B cell (primary cell): Measurements from ENCODE around the gene STX8. TPM values are rescaled to one million over a fixed set of nuclear protein-coding genes. Genes with fewer than 3 reads are reported as not detected.
A peak's percentile ranks its signal among the peaks of the same experiment; 100 is the strongest.

ENCODE experiments used
- ATAC-seq: fragments of 200-7000 bp; cut with Tn5 transposase; one replicate; pipeline ENCODE4 v1.10.0; 2021; ENCODE audit warnings: low read depth, mild to moderate bottlenecking, moderate number of reproducible peaks, moderate library complexity
- CTCF ChIA-PET: fragments of 350-600 bp; sonication (Branson Sonifier 250); formaldehyde crosslinking; loops from one replicate; lab custom pipeline; 2021; ENCODE audit warnings: antibody characterized with exemption, inconsistent platforms; lab: Charles Lee
- POLR2A ChIA-PET: fragments of 350-600 bp; sonication (Branson Sonifier 250); formaldehyde crosslinking; loops from one replicate; lab custom pipeline; 2021; ENCODE audit warnings: antibody characterized with exemption; lab: Charles Lee
- DNase-seq: peaks from one replicate; pipeline ENCODE4 v3.0.0; 2013
- H2AFZ ChIP-seq: 2 replicates; pipeline ENCODE4 v1.6.1; 2012; ENCODE audit warnings: mild to moderate bottlenecking, low read depth, low read length; ENCODE audit not compliant: insufficient read depth, poor library complexity, severe bottlenecking
- H3K27ac ChIP-seq, 2 donors: 1 replicate in 1 of 2; 2 replicates in 1 of 2; pipeline ENCODE4 v1.5.1; 2012 to 2013; ENCODE audit warnings: low read length in 2 of 2, mild to moderate bottlenecking in 2 of 2, moderate library complexity in 1 of 2
- H3K27me3 ChIP-seq, 4 experiments: fragments of 200-600 bp in 1 of 4; sonication (generic) in 1 of 4; replicated peaks in 1 of 4; 1 replicate in 2 of 4; 2 replicates in 2 of 4; pipeline versions ENCODE4 v1.6.1 to v1.7.0; 2013 to 2016; ENCODE audit warnings: low read length in 3 of 4, mild to moderate bottlenecking in 2 of 4, mixed read lengths in 1 of 4, moderate library complexity in 1 of 4; ENCODE audit not compliant: insufficient read depth in 4 of 4, control insufficient read depth in 3 of 4; ENCODE audit errors: control extremely low read depth in 1 of 4
- H3K36me3 ChIP-seq, 2 experiments: replicated peaks in 1 of 2; 1 replicate in 1 of 2; 2 replicates in 1 of 2; pipeline versions ENCODE4 v1.6.1 to v1.7.1; 2013; ENCODE audit warnings: low read length in 1 of 2; ENCODE audit not compliant: insufficient read depth in 2 of 2, control insufficient read depth in 1 of 2; ENCODE audit errors: control extremely low read depth in 1 of 2, extremely low read depth in 1 of 2
- H3K4me1 ChIP-seq, 2 donors: fragments of 200-600 bp in 1 of 2; sonication (generic) in 1 of 2; 1 replicate in 1 of 2; 2 replicates in 1 of 2; pipeline versions ENCODE4 v1.5.1 to v1.6.1; 2013 to 2017; ENCODE audit warnings: low read length in 2 of 2; ENCODE audit not compliant: control insufficient read depth in 2 of 2, insufficient read depth in 2 of 2
- H3K4me2 ChIP-seq: replicated peaks from 2 replicates; pipeline ENCODE3; 2012; ENCODE audit warnings: mild to moderate bottlenecking, low read depth, low read length; ENCODE audit not compliant: poor library complexity, severe bottlenecking
- H3K4me3 ChIP-seq, 5 experiments: fragments of 200-600 bp in 1 of 5; sonication (generic) in 1 of 5; 1 replicate in 3 of 5; 2 replicates in 2 of 5; pipeline versions ENCODE4 v1.5.1 to v1.7.0; 2011 to 2016; ENCODE audit warnings: low read length in 4 of 5, mild to moderate bottlenecking in 4 of 5, low read depth in 2 of 5, control low read depth in 1 of 5, moderate library complexity in 1 of 5; ENCODE audit not compliant: insufficient read depth in 1 of 5; ENCODE audit errors: control extremely low read depth in 1 of 5, extremely low read depth in 1 of 5
- H3K79me2 ChIP-seq: fragments of 200-600 bp; sonication (generic); one replicate; pipeline ENCODE4 v1.6.0; 2016; ENCODE audit warnings: low read length; ENCODE audit not compliant: control insufficient read depth, insufficient read depth
- H3K9ac ChIP-seq: fragments of 200-600 bp; sonication (generic); 2 replicates; pipeline ENCODE4 v1.6.1; 2017; ENCODE audit warnings: mild to moderate bottlenecking, low read length, moderate library complexity
- H3K9me3 ChIP-seq, 3 donors: one replicate each; pipeline versions ENCODE4 v1.6.1 to v1.7.1; 2013; ENCODE audit warnings: low read length in 2 of 3; ENCODE audit not compliant: control insufficient read depth in 2 of 3, insufficient read depth in 1 of 3; ENCODE audit errors: control extremely low read depth in 1 of 3
- H4K20me1 ChIP-seq: 2 replicates; pipeline ENCODE4 v1.6.0; 2012; ENCODE audit warnings: mild to moderate bottlenecking, low read length; ENCODE audit not compliant: insufficient read depth, control insufficient read depth, poor library complexity, severe bottlenecking
- H3K27ac Mint-ChIP-seq: one replicate; pipeline ENCODE4 v1.8.0; 2021; ENCODE audit warnings: mixed read lengths
- H3K27me3 Mint-ChIP-seq: one replicate; pipeline ENCODE4 v1.8.0; 2021; ENCODE audit warnings: mixed read lengths
- H3K4me1 Mint-ChIP-seq: one replicate; pipeline ENCODE4 v1.8.0; 2021; ENCODE audit warnings: mixed read lengths
- H3K4me3 Mint-ChIP-seq: one replicate; pipeline ENCODE4 v1.8.0; 2021; ENCODE audit warnings: mixed read lengths
- H3K9me3 Mint-ChIP-seq: one replicate; pipeline ENCODE4 v1.8.0; 2022; ENCODE audit warnings: mixed read lengths; ENCODE audit not compliant: insufficient read depth
- EZH2 ChIP-seq: IDR thresholded peaks from 2 replicates; pipeline ENCODE4 v1.6.1; 2012; ENCODE audit warnings: borderline replicate concordance, low read depth, mild to moderate bottlenecking, moderate library complexity, low read length; ENCODE audit not compliant: insufficient read depth, poor library complexity, severe bottlenecking
- WGBS: methylation state at CpG from one replicate; pipeline ENCODE4 v1.1.5; 2013; ENCODE audit warnings: missing lambda C conversion rate; ENCODE audit not compliant: insufficient coverage; 5-methylcytosine and 5-hydroxymethylcytosine counted together
- intact Hi-C: fragments of 100-400 bp; cut with micrococcal nuclease; formaldehyde crosslinking; loops from one replicate; pipeline ENCODE4 v1.10.0; 2022
- polyA plus RNA-seq: library from polyadenylated mRNA; depleted of rRNA; stranded (reverse); fragments of >200 nt; gene quantifications from 2 replicates; pipeline ENCODE4 v1.2.3, GENCODE V29; 2012
- total RNA-seq, 2 donors: library from RNA; stranded (reverse); fragments of 120-200 nt in 1 of 2; gene quantifications; 1 replicate in 1 of 2; 2 replicates in 1 of 2; pipeline versions ENCODE4 v1.2.3 to v1.2.4, GENCODE V29; 2013 to 2022
- TF ChIP-seq, protein P1 (sequence below): fragments of 200-600 bp; IDR thresholded peaks from one replicate; pipeline ENCODE4 v1.8.0; 2022; ENCODE audit warnings: antibody characterized with exemption, mild to moderate bottlenecking

The STX8 gene
- total and polyA plus RNA-seq, 2 donors (not counting 1 experiment from before 2014, with no cell fraction given), result 35.8 to 61.5 TPM

DNA sequence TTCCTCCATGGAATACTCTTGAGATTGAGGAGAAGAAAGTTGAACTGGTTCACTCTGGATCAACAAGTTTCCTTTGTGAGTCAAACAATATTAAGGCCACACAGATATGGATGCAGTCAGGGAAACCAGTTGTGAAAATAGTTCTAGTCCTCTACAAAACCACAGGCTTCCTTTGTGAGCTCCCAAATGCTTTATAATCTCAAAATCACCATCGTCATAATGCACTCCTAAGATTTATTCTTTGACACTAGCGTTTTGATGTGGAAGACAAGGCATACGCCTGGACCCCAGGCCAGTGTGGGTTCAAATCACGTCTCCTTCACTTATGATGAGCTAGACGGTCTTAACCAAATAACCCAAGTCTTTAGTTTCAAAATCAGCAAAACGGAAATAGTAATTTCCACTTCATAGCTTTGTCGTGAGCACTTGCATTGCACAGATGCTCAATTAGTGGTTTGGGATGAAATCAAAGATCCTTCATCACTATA is 142.6 kb downstream of the STX8 start:
- no peak for ATAC-seq
- H3K4me2 ChIP-seq, result peak overlapping the region; percentile 38
- no peak overlapping the region for H3K27ac ChIP-seq
- Mint-ChIP-seq H3K27ac (no peak overlapping the region), H3K4me1 (peaks cover 23% of the 10 kb centered on the region), H3K9me3 (no peaks in the 10 kb centered on the region), H3K4me3 (peak overlapping the region; percentile 50), H3K27me3 (no peaks in the 10 kb centered on the region)
- peak overlapping the region; percentile 32 for H3K9ac ChIP-seq
- WGBS, result 40% methylated on average over 5 of the region's 7 CpGs
- no peak for DNase-seq
- H3K27me3 ChIP-seq, result no peaks in the 10 kb centered on the region
- H3K4me1 ChIP-seq, result peaks cover 3 to 15% of the 10 kb centered on the region in 2 donors
- intact Hi-C loops, result no loop called here
- TF ChIP-seq, protein P1, sequence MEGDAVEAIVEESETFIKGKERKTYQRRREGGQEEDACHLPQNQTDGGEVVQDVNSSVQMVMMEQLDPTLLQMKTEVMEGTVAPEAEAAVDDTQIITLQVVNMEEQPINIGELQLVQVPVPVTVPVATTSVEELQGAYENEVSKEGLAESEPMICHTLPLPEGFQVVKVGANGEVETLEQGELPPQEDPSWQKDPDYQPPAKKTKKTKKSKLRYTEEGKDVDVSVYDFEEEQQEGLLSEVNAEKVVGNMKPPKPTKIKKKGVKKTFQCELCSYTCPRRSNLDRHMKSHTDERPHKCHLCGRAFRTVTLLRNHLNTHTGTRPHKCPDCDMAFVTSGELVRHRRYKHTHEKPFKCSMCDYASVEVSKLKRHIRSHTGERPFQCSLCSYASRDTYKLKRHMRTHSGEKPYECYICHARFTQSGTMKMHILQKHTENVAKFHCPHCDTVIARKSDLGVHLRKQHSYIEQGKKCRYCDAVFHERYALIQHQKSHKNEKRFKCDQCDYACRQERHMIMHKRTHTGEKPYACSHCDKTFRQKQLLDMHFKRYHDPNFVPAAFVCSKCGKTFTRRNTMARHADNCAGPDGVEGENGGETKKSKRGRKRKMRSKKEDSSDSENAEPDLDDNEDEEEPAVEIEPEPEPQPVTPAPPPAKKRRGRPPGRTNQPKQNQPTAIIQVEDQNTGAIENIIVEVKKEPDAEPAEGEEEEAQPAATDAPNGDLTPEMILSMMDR, result no peak
- TF ChIP-seq EZH2, result no peak
- H4K20me1 ChIP-seq, result no peaks in the 10 kb centered on the region
- no peak overlapping the region for H3K4me3 ChIP-seq
- no peaks in the 10 kb centered on the region for H3K9me3 ChIP-seq
- POLR2A ChIA-PET, result no interaction called here
- H3K79me2 ChIP-seq, result no peaks in the 10 kb centered on the region
- CTCF ChIA-PET, result interaction anchor here (1.1 kb wide), 1 partner anchor 10 kb away, joined by 4 read pairs; no protein-coding TSS in a partner anchor
- peaks cover 0 to 1% of the 10 kb centered on the region in 2 experiments for H3K36me3 ChIP-seq
- H2AFZ ChIP-seq, result no peak overlapping the region

DNA sequence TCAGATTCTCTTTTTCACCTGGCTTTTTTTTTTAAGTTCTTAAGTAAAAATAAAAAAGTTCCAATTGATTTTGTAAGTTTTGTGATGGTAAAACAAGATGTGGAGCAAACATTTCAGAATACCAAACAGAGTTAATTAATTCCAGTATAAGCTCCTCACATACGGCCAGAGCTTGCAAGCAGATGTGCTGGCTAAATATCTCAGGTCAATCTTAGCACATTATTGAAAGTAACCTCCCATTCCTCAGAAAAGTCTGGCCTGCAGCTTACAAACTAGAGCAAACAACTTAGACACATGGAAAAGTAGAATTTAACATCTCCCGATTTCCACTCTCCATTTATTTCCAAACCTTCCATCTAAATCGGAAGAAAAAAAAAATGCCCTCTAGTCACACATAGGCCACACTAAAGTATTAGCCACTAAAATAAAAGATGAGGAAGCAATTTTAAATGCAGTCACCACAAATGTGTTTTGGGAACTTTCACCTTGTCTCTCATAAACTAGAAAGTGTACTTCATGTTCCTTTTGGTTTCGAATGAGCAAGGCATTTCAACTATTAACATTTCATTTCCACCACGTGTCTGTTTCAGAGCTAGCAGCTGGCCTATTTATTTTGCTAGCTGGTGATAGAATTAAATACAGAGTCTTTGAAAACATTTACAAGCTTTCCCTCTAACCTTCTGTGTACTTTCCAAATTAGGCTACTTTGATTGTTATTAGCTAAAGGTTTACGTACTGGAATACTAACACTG is 143.3 kb downstream of the STX8 start:
- ChIA-PET POLR2A (no interaction called here), CTCF (interaction anchor here (1.1 kb wide), 1 partner anchor 10 kb away, joined by 4 read pairs; no protein-coding TSS in a partner anchor)
- Histone ChIP-seq H3K9me3 (no peaks in the 10 kb centered on the region), H3K4me3 (no peak overlapping the region), H3K4me1 (peaks cover 3 to 15% of the 10 kb centered on the region in 2 donors), H3K27ac (no peak overlapping the region), H3K36me3 (peaks cover 0 to 1% of the 10 kb centered on the region in 2 experiments), H2AFZ (no peak overlapping the region), H3K79me2 (no peaks in the 10 kb centered on the region), H4K20me1 (no peaks in the 10 kb centered on the region), H3K4me2 (peak overlapping the region; percentile 38), H3K9ac (no peak overlapping the region), H3K27me3 (no peaks in the 10 kb centered on the region)
- H3K4me1 Mint-ChIP-seq, result peaks cover 23% of the 10 kb centered on the region
- H3K9me3 Mint-ChIP-seq, result no peaks in the 10 kb centered on the region
- peak overlapping the region; percentile 50 for H3K4me3 Mint-ChIP-seq
- TF ChIP-seq, protein P1, result no peak
- TF ChIP-seq EZH2, result no peak
- H3K27ac Mint-ChIP-seq, result no peak overlapping the region
- 100% methylated on average over 1 of the region's 6 CpGs for WGBS
- ATAC-seq (no peak), DNase-seq (peak; percentile 18)
- intact Hi-C loops, result no loop called here
- H3K27me3 Mint-ChIP-seq, result no peaks in the 10 kb centered on the region
